Adipocyte (in vitro differentiated cells): ENCODE results near the gene UGT2A1.
A peak's percentile ranks its signal among the peaks of the same experiment; 100 is the strongest.

Source experiments
- DNase-seq: peaks from one replicate; pipeline ENCODE4 v3.0.0-alpha.2; 2015; ENCODE audit warnings: low read depth
- H3K27me3 ChIP-seq: replicated peaks from 2 replicates; pipeline ENCODE4 v1.7.0; 2013; ENCODE audit warnings: mild to moderate bottlenecking, low read length, moderate library complexity; ENCODE audit not compliant: control insufficient read depth, insufficient read depth
- H3K36me3 ChIP-seq: 2 replicates; pipeline ENCODE4 v1.7.0; 2013; ENCODE audit warnings: low read length, mild to moderate bottlenecking, moderate library complexity; ENCODE audit not compliant: control insufficient read depth, insufficient read depth, severe bottlenecking
- H3K4me1 ChIP-seq: 2 replicates; pipeline ENCODE4 v1.7.0; 2013; ENCODE audit warnings: mild to moderate bottlenecking, low read length, moderate library complexity; ENCODE audit not compliant: control insufficient read depth, insufficient read depth
- H3K4me3 ChIP-seq: 2 replicates; pipeline ENCODE4 v1.7.0; 2013; ENCODE audit warnings: mild to moderate bottlenecking, low read length, moderate library complexity
- H3K9ac ChIP-seq: 2 replicates; pipeline ENCODE4 v1.7.0; 2013; ENCODE audit warnings: mild to moderate bottlenecking, low read length, moderate library complexity
- H3K9me3 ChIP-seq: 2 replicates; pipeline ENCODE4 v1.7.0; 2013; ENCODE audit warnings: mild to moderate bottlenecking, low read length, moderate library complexity; ENCODE audit not compliant: control insufficient read depth

UGT2A1 gene

DNA sequence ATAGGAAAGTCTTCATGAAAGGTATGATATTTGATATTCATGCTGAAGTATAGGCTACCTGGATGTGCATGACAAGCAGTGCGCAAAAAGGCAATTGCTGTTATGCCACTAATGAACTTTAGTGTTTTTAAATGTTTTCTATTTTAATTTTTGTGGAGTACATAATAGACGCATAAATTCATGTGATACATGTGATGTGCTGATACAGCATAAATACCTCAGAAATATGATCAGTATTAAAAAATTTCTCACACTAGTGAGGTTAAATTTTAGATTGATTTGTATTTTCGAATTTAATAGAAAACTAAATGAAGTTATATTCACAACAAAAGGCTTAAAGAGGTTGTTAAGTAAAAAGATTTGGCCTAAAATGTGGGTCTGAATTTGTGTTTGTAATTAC is 2.2 kb downstream of the UGT2A1 start:
- Histone ChIP-seq H3K9me3 (no peaks in the 10 kb centered on the region), H3K9ac (no peak overlapping the region), H3K4me1 (no peaks in the 10 kb centered on the region), H3K27me3 (no peaks in the 10 kb centered on the region), H3K36me3 (no peaks in the 10 kb centered on the region), H3K4me3 (no peak overlapping the region)
- no peak for DNase-seq

DNA sequence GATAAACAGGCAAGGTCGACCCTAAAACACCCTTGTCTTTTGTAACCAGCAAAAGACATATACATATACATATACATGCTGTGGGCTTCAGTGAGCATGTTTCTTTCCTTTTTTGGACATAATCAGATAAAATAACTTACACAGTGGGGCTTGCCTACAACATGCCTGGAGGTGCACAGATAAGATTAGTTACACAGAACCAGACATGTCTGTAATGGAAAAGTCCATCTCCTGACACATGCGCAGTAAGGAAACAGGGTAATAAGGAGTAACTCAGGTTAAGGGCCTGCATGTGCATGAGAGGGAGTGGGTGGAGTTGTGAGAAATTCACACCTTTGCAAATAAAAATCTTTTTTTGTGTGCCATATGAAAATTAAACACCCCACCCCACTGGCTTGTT is 3.4 kb downstream of the UGT2A1 start:
- Histone ChIP-seq H3K9me3 (no peaks in the 10 kb centered on the region), H3K4me3 (no peak overlapping the region), H3K36me3 (no peaks in the 10 kb centered on the region), H3K9ac (no peak overlapping the region), H3K27me3 (no peaks in the 10 kb centered on the region), H3K4me1 (no peaks in the 10 kb centered on the region)
- DNase-seq: no peak

DNA sequence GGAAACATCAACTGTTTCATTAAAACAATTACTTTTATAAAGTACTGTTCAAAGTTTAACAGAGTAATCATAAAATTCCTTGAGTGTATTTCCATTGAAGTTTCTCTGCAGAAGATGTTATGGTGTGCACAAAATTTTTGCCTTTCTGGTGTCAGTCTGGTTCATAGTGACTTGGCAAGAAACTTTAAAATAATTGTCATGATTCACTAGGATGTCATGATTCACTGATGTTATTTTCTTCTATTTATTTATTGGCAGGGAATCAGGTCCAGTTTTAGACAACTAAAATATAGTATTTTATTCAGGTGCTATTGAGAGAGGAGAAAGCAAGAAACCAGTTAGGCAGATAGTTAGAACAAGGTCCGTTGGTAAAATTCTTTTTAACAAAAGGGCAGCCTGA is 3.8 kb downstream of the UGT2A1 start:
- Histone ChIP-seq H3K9me3 (no peaks in the 10 kb centered on the region), H3K4me3 (no peak overlapping the region), H3K4me1 (no peaks in the 10 kb centered on the region), H3K36me3 (no peaks in the 10 kb centered on the region), H3K27me3 (no peaks in the 10 kb centered on the region), H3K9ac (no peak overlapping the region)
- no peak for DNase-seq

DNA sequence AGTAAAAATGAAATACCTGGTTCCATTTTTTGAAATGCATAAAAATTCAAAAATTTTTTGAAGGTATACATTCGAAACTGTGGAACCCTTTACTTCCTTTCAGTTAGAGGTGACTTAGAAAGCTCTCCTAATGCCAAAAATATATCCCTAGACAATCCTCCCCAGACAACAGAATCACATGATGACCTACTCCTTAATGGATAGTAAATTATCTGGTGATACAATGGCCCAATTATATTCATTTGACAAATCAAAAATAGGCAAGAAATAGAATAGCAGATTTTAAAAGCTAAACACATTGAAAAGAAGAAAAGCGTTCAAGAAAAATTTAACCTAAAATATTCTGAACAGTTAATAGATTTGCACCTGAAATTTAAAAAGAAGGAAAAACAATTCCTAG is 10.1 kb downstream of the UGT2A1 start:
- DNase-seq: no peak
- no peaks in the 10 kb centered on the region for H3K27me3 ChIP-seq
- no peaks in the 10 kb centered on the region for H3K4me1 ChIP-seq
- H3K4me3 ChIP-seq: no peak overlapping the region
- H3K36me3 ChIP-seq: no peaks in the 10 kb centered on the region
- no peak overlapping the region for H3K9ac ChIP-seq
- no peaks in the 10 kb centered on the region for H3K9me3 ChIP-seq

DNA sequence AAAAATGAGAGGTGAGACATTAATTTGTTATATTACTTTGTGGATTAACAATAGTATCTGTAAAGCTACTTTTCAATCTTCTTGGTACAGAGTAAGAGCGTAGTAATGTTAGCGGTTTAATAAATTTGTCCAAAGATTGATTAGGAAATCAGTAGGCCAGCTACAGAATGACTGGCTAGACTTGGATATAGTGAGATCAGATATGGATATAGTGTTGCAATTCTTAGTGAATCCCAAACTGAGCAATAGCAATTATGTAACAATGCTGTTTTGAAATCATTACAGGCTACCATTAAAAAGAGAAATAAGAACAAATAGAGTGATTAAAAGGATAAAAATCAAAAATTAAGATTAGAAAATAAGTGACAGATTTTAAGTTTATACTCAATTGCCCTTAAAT is 12.8 kb downstream of the UGT2A1 start:
- no peaks in the 10 kb centered on the region for H3K27me3 ChIP-seq
- DNase-seq: peak; percentile 16
- no peak overlapping the region for H3K4me3 ChIP-seq
- H3K36me3 ChIP-seq: no peaks in the 10 kb centered on the region
- no peak overlapping the region for H3K9ac ChIP-seq
- H3K4me1 ChIP-seq: no peaks in the 10 kb centered on the region
- H3K9me3 ChIP-seq: no peaks in the 10 kb centered on the region

DNA sequence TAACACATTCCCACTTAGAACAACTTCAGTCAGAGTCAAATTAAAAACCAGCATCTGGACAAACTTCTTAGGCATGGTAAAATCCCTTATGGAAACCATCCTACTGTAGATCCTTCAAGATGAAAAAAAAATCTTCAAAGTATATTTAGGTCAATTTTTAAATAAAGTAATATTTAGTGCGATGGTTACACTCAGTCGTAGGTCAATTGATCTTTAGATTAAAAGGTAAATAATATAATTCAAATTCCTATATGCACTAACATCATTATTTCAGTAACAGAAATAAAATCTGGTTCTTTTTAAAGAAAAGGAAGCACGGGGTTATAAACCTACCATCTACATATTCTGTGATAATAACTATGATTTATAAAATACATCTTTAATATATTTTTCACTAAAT is 13.5 kb downstream of the UGT2A1 start, which contains the start of gene UGT2A2:
Gene UGT2A2, minus strand, starts transcription at position 101 of the 400 bp plus-strand sequence. Its CDS starts 2 bp downstream, at position 99.
- no peaks in the 10 kb centered on the region for H3K36me3 ChIP-seq
- H3K9ac ChIP-seq: no peak within 1 kb of the TSS
- H3K4me1 ChIP-seq: no peaks in the 10 kb centered on the region

DNA sequence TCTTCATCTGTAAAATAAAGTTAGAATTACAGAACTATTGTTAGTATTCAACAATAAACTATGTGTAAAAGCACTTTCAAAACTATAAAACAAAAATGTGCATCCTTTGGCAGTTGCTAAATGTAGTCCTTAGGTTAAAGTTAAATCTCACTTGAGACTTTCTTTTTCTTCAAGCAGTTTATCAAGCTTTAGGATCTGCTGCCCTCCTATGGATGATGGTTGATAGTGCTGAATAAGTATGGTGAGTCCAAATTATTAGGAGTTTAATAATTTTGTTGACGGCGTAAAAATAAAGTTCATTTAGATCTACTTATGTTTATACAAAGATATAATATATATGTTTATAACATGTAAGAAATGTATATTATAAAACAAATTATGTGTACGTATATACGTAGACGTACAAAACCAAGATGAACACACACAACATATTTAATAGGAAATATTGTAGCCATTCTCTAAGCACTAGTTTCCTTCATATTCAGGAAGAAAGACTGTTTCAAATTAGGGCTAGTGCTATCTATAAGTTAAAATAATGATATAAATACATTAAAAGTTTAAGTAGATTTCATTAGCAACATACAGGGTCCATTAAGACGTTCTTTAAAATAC is 35.9 kb downstream of the UGT2A1 start:
- H3K4me1 ChIP-seq: no peaks in the 10 kb centered on the region
- no peaks in the 10 kb centered on the region for H3K36me3 ChIP-seq
- DNase-seq: peak; percentile 41
- peaks cover 6% of the 10 kb centered on the region for H3K9me3 ChIP-seq
- no peak overlapping the region for H3K9ac ChIP-seq
- H3K4me3 ChIP-seq: no peak overlapping the region
- no peaks in the 10 kb centered on the region for H3K27me3 ChIP-seq

More for the DNA sequence above, 13.5 kb downstream of the UGT2A1 start, which contains the start of gene UGT2A2:
- Histone ChIP-seq H3K27me3 (no peaks in the 10 kb centered on the region), H3K9me3 (no peaks in the 10 kb centered on the region), H3K4me3 (no peak within 1 kb of the TSS)
- DNase-seq: no peak

DNA sequence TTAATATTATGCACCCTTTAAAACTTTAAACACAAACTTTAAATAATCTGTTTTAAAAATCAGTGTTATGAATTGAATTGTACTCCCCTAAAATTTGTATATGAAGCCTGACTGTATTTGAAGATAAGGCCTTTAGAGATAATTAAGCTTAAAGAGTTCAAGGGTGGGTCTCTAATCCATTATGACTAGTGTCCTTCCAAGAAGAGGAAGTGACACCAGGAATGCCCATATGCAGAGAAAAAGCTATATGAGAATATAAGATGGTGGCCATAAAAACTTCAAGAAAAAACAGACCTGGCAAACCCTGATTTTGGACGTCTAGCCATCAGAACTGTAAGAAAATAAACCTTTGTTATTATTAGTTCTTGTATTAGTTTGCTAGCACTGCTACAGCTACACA is 42.6 kb downstream of the UGT2A1 start:
- Histone ChIP-seq H3K4me3 (no peak overlapping the region), H3K36me3 (no peaks in the 10 kb centered on the region), H3K4me1 (no peaks in the 10 kb centered on the region), H3K27me3 (no peaks in the 10 kb centered on the region), H3K9me3 (no peaks in the 10 kb centered on the region), H3K9ac (no peak overlapping the region)
- DNase-seq: no peak

DNA sequence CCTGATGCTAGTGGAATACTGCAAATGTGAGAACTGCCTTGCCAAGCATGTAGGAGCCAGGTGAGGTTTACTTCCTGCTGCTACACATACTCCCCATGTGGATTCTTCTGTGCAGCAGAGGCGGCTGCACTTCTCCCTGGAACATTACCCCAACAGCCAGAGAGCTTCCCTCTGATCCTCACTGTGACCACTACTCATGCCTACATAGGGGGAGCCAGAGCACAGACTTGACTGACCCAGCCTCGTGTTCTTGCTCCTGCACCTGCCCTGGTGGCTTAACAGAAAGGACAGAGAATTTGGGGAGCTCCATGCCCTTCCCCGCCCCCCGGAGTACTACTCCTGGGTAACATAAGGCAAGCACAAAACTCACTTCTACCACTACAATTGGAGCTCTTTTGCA is 52.0 kb downstream of the UGT2A1 start:
- no peaks in the 10 kb centered on the region for H3K4me1 ChIP-seq
- H3K9ac ChIP-seq: no peak overlapping the region
- H3K36me3 ChIP-seq: no peaks in the 10 kb centered on the region
- H3K27me3 ChIP-seq: no peaks in the 10 kb centered on the region
- no peak for DNase-seq
- no peaks in the 10 kb centered on the region for H3K9me3 ChIP-seq
- no peak overlapping the region for H3K4me3 ChIP-seq

DNA sequence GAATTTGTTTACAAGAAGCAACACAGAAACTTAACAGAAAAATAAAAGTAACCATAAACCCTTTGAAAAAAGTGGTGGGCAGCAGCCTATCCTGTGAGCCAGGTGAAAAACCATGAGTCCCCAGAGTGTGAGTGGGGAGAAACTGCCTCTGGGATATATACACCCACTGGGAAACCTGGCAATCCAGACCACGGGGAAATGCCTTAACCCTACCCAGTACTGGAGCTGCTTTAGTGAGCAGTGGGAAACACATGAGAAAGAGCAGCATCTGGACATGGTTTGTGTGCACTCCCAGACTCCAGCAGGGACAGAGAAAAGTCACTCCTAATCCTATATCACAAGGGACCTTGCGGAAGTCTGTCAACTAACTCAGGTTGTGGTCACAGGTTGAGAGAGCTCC is 53.0 kb downstream of the UGT2A1 start:
- Histone ChIP-seq H3K9me3 (no peaks in the 10 kb centered on the region), H3K36me3 (no peaks in the 10 kb centered on the region), H3K4me1 (no peaks in the 10 kb centered on the region), H3K4me3 (no peak overlapping the region), H3K27me3 (no peaks in the 10 kb centered on the region), H3K9ac (no peak overlapping the region)
- no peak for DNase-seq

DNA sequence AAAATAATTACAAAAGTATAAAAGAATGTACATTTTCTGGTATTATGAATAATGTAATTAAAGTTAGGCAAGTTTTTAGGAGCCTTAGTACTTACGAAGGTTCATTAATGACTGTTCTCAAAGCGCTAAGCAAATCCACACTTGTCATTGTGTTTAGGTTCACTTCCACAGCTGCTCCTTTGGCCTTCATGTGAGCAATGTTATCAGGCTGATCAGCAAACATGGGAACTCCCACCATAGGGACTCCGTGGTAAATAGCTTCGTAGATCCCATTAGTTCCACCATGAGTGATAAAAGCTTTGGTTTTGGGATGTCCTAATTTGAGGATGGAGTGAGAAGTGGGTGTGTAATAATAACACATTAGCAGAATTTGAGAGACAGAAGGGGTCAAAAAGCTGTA is 58.7 kb downstream of the UGT2A1 start:
- Histone ChIP-seq H3K9ac (no peak overlapping the region), H3K27me3 (no peaks in the 10 kb centered on the region), H3K4me3 (no peak overlapping the region), H3K36me3 (no peaks in the 10 kb centered on the region), H3K4me1 (no peaks in the 10 kb centered on the region), H3K9me3 (no peaks in the 10 kb centered on the region)
- DNase-seq: no peak

DNA sequence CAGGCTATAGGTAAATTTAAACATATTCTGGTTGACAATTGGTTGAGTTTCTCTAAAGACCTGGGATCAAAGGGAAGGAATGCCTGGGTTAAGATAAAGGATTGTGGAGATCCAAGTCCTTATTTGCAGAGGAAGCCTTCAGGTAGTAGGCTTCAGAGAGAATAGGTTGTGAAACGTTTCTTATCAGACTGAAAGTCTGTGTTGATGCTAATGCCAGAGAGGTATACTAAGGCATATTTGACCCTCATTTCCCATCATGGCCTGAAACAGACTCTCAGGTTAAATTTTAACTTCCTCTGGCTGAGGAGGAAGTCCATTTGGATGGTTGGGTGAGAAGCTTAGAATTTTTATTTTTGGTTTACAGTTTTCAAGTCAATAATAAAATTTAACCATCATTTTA is 61.7 kb downstream of the UGT2A1 start:
- Histone ChIP-seq H3K36me3 (no peaks in the 10 kb centered on the region), H3K9me3 (no peaks in the 10 kb centered on the region), H3K27me3 (no peaks in the 10 kb centered on the region), H3K4me3 (no peak overlapping the region), H3K9ac (no peak overlapping the region), H3K4me1 (no peaks in the 10 kb centered on the region)
- DNase-seq: no peak
